H1 (cell line): ENCODE data around the gene FANCM. TPM values are rescaled to one million over a fixed set of nuclear protein-coding genes. Genes with fewer than 3 reads are reported as not detected.

Experiments
- CTCF ChIA-PET: fragments of 300-600 bp; sonication (Branson Sonifier 250); formaldehyde crosslinking; loops from one replicate; lab custom pipeline; 2021; ENCODE audit not compliant: partially characterized antibody; lab: Charles Lee
- POLR2A ChIA-PET: fragments of 300-600 bp; sonication (Branson Sonifier 250); formaldehyde crosslinking; loops from one replicate; lab custom pipeline; 2021; ENCODE audit warnings: inconsistent platforms; ENCODE audit not compliant: partially characterized antibody; lab: Charles Lee
- DNase-seq, 2 experiments: peaks; one replicate each; pipeline versions ENCODE4 v3.0.0 to v3.0.0-alpha.2; 2010 to 2022; ENCODE audit warnings: low spot score in 2 of 2, low read depth in 1 of 2, mixed read lengths in 1 of 2
- FAIRE-seq: peaks from 2 replicates; lab custom pipeline; 2011; peaks lifted over from hg19 to GRCh38; lab: Jason Lieb, UNC
- H2AFZ ChIP-seq: 2 replicates; pipeline ENCODE4 v1.8.1; 2012; ENCODE audit warnings: low read length, inconsistent platforms
- H2AK5ac ChIP-seq: 2 replicates; pipeline ENCODE4 v1.6.1; 2013; ENCODE audit warnings: low read depth, low read length
- H2BK120ac ChIP-seq: replicated peaks from 2 replicates; pipeline ENCODE3; 2013; ENCODE audit warnings: low read depth, low read length, inconsistent platforms
- H2BK12ac ChIP-seq: 2 replicates; pipeline ENCODE4 v1.6.1; 2013; ENCODE audit warnings: low read depth, low read length
- H2BK15ac ChIP-seq: 2 replicates; pipeline ENCODE4 v1.6.1; 2013; ENCODE audit warnings: low read length
- H2BK20ac ChIP-seq: 2 replicates; pipeline ENCODE4 v1.6.1; 2013; ENCODE audit warnings: low read length
- H2BK5ac ChIP-seq: 2 replicates; pipeline ENCODE4 v1.6.1; 2013; ENCODE audit warnings: low read depth, low read length
- H3K14ac ChIP-seq: 2 replicates; pipeline ENCODE4 v1.6.1; 2013; ENCODE audit warnings: inconsistent platforms; ENCODE audit not compliant: insufficient read length
- H3K18ac ChIP-seq: 2 replicates; pipeline ENCODE4 v1.6.1; 2013; ENCODE audit warnings: low read length; ENCODE audit errors: extremely low read depth
- H3K23ac ChIP-seq: 2 replicates; pipeline ENCODE4 v1.6.1; 2013; ENCODE audit warnings: inconsistent platforms; ENCODE audit not compliant: insufficient read length
- H3K23me2 ChIP-seq: 2 replicates; pipeline ENCODE4 v1.6.1; 2013; ENCODE audit warnings: low read depth, low read length
- H3K27ac ChIP-seq: 2 replicates; pipeline ENCODE4 v1.6.1; 2011; ENCODE audit warnings: low read depth, low read length, inconsistent platforms
- H3K27me3 ChIP-seq, 4 experiments: replicated peaks in 1 of 4; 1 replicate in 1 of 4; 2 replicates in 3 of 4; pipeline versions ENCODE4 v1.6.1 to v1.8.1; 2011 to 2013; ENCODE audit warnings: low read length in 3 of 4, mild to moderate bottlenecking in 3 of 4, inconsistent platforms in 2 of 4, mixed read lengths in 2 of 4, moderate library complexity in 1 of 4; ENCODE audit not compliant: control insufficient read depth in 3 of 4, insufficient read depth in 3 of 4; ENCODE audit errors: extremely low read depth in 1 of 4
- H3K36me3 ChIP-seq, 4 experiments: 2 replicates each; pipeline versions ENCODE4 v1.6.1 to v1.8.1; 2011 to 2013; ENCODE audit warnings: mild to moderate bottlenecking in 4 of 4, low read length in 3 of 4, moderate library complexity in 2 of 4, control low read depth in 1 of 4, inconsistent platforms in 1 of 4; ENCODE audit not compliant: insufficient read depth in 4 of 4, control insufficient read depth in 2 of 4
- H3K4ac ChIP-seq: replicated peaks from 2 replicates; pipeline ENCODE3; 2013; ENCODE audit warnings: low read length, low read depth, mixed read lengths, inconsistent platforms; ENCODE audit not compliant: insufficient read length
- H3K4me1 ChIP-seq, 4 experiments: replicated peaks in 1 of 4; 1 replicate in 1 of 4; 2 replicates in 3 of 4; pipeline versions ENCODE4 v1.6.1 to v1.8.1; 2011 to 2013; ENCODE audit warnings: low read length in 3 of 4, inconsistent platforms in 2 of 4, mixed read lengths in 1 of 4; ENCODE audit not compliant: insufficient read depth in 4 of 4, control insufficient read depth in 3 of 4
- H3K4me2 ChIP-seq, 2 experiments: 2 replicates each; pipeline versions ENCODE4 v1.6.1 to v1.8.1; 2011 to 2013; ENCODE audit warnings: low read depth in 2 of 2, low read length in 2 of 2, control low read depth in 1 of 2, inconsistent platforms in 1 of 2, mild to moderate bottlenecking in 1 of 2; ENCODE audit not compliant: insufficient read depth in 1 of 2
- H3K4me3 ChIP-seq, 4 experiments: fragments of 200-600, 300-600 bp in 1 of 4; sonication (generic), shearing (Covaris generic), sonication (Bioruptor Twin) in 1 of 4; 2 replicates each; pipeline versions ENCODE4 v1.5.1 to v1.8.1; 2011 to 2016; ENCODE audit warnings: low read length in 4 of 4, low read depth in 3 of 4, control low read depth in 2 of 4, inconsistent platforms in 2 of 4, mild to moderate bottlenecking in 2 of 4, mixed read lengths in 1 of 4, moderate library complexity in 1 of 4; ENCODE audit not compliant: insufficient read depth in 2 of 4; ENCODE audit errors: extremely low read depth in 1 of 4
- H3K56ac ChIP-seq: replicated peaks from 2 replicates; pipeline ENCODE3; 2013; ENCODE audit warnings: low read depth, mild to moderate bottlenecking, mixed read lengths, low read length, inconsistent platforms; ENCODE audit not compliant: insufficient read length
- H3K79me1 ChIP-seq: 2 replicates; pipeline ENCODE4 v1.6.1; 2013; ENCODE audit warnings: low read depth, low read length, control low read depth
- H3K79me2 ChIP-seq, 2 experiments: 2 replicates each; pipeline versions ENCODE4 v1.6.1 to v1.8.1; 2012 to 2013; ENCODE audit warnings: low read length in 2 of 2, mild to moderate bottlenecking in 2 of 2, inconsistent platforms in 1 of 2; ENCODE audit not compliant: insufficient read depth in 2 of 2, control insufficient read depth in 1 of 2
- H3K9ac ChIP-seq, 4 experiments: replicated peaks in 1 of 4; 1 replicate in 1 of 4; 2 replicates in 3 of 4; pipeline versions ENCODE4 v1.6.1 to v1.8.1; 2011 to 2013; ENCODE audit warnings: low read depth in 3 of 4, low read length in 3 of 4, control low read depth in 2 of 4, mild to moderate bottlenecking in 2 of 4, moderate library complexity in 2 of 4, inconsistent platforms in 1 of 4; ENCODE audit errors: extremely low read depth in 1 of 4
- H3K9me3 ChIP-seq, 2 experiments: 2 replicates each; pipeline versions ENCODE4 v1.6.1 to v1.8.1; 2012 to 2013; ENCODE audit warnings: mild to moderate bottlenecking in 2 of 2, moderate library complexity in 2 of 2, control low read depth in 1 of 2, inconsistent platforms in 1 of 2, low read depth in 1 of 2, low read length in 1 of 2, mixed read lengths in 1 of 2; ENCODE audit not compliant: insufficient read depth in 2 of 2
- H4K20me1 ChIP-seq, 2 experiments: replicated peaks in 1 of 2; 2 replicates each; pipeline versions ENCODE3 to v1.8.1; 2011 to 2013; ENCODE audit warnings: inconsistent platforms in 2 of 2, low read length in 2 of 2, mild to moderate bottlenecking in 1 of 2; ENCODE audit not compliant: insufficient read depth in 2 of 2, control insufficient read depth in 1 of 2
- H4K5ac ChIP-seq: 2 replicates; pipeline ENCODE4 v1.6.1; 2013; ENCODE audit warnings: low read length, low read depth, mixed read lengths, inconsistent platforms; ENCODE audit not compliant: insufficient read length
- H4K8ac ChIP-seq: 2 replicates; pipeline ENCODE4 v1.8.0; 2013; ENCODE audit warnings: mild to moderate bottlenecking, moderate library complexity, low read length, inconsistent platforms; ENCODE audit not compliant: insufficient read depth; ENCODE audit errors: extremely low read depth
- H4K91ac ChIP-seq: replicated peaks from 2 replicates; pipeline ENCODE3; 2013; ENCODE audit warnings: low read length, mixed read lengths, inconsistent platforms; ENCODE audit not compliant: insufficient read length
- MAFK ChIP-seq: IDR thresholded peaks from 2 replicates; pipeline ENCODE4 v1.6.1; 2012; ENCODE audit warnings: low read depth, mild to moderate bottlenecking, improper control_type of control experiment, low read length
- TEAD4 ChIP-seq: IDR thresholded peaks from 2 replicates; pipeline ENCODE4 v1.6.1; 2012; ENCODE audit warnings: low read depth, low read length, inconsistent platforms, mixed read lengths
- WGBS, 2 experiments: shearing (Covaris generic) in 1 of 2; methylation state at CpG; one replicate each; pipeline versions ENCODE4 v1.1.6 to v1.1.7; 2013 to 2015; ENCODE audit warnings: low lambda C conversion rate in 2 of 2, mixed read lengths in 2 of 2, inconsistent platforms in 1 of 2, low coverage in 1 of 2, missing lambda C conversion rate in 1 of 2; ENCODE audit not compliant: insufficient replicate concordance in 2 of 2, insufficient coverage in 1 of 2, insufficient read length in 1 of 2; ENCODE audit errors: extremely low coverage in 1 of 2, missing lambda C conversion rate in 1 of 2; 5-methylcytosine and 5-hydroxymethylcytosine counted together
- polyA plus RNA-seq, 7 experiments: library from polyadenylated mRNA; depleted of rRNA in 3 of 7; stranded (reverse) in 5 of 7; unstranded in 2 of 7; fragments of >200 nt in 5 of 7; fragments of 200-250 nt in 2 of 7; gene quantifications; 1 replicate in 5 of 7; 2 replicates in 1 of 7; 4 replicates in 1 of 7; pipeline versions ENCODE4 v1.2.1 to v1.2.3, GENCODE V29; 2011 to 2013; ENCODE audit warnings: missing spikeins in 2 of 7, mixed read lengths in 2 of 7
- total RNA-seq: library from RNA; stranded (reverse); fragmentation: NEBNext Ultra II Directional; extraction: Animal tissue kit (Norgen Biotek cat#: 25700); gene quantifications from 2 replicates; pipeline ENCODE4 v1.2.1, GENCODE V29; 2021

Gene FANCM
- total and polyA plus RNA-seq, 2 of the 8 experiments (the other 6 are each of a cell fraction or from before 2014, with no cell fraction given): 3.2 to 10.5 TPM

DNA sequence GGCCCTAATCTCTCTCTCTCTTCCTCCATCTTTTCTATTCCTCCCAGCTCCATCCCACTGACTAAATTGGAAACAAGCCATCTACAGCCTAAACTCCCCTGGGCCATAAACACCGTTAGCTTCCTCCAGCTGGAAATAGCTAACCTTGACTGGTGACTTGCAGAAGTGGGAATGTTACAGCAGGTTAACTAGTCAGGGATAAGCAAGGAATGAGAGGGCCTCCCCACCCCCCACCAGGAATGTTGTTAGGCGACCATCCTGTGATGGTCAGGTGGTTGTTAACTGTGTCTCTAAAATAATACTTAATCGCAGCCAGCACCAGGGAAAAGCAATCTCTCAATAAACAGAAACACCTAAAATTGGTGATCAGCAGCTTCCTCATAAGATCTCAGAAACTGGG is 76.5 kb downstream of the FANCM start:
- TF ChIP-seq TEAD4 (peak; percentile 61; the same call in 1 of the 2 replicates), MAFK (no peak)
- no peaks in the 10 kb centered on the region for H3K23me2 ChIP-seq
- H4K91ac ChIP-seq: no peak overlapping the region
- no peaks in the 10 kb centered on the region for H3K9me3 ChIP-seq
- 0 out of 2 replicates have a peak overlapping the region, but pooled peaks have one; percentile 19 for H3K27ac ChIP-seq
- H3K9ac ChIP-seq: no peak overlapping the region; a peak in 1 of 7 replicates
- H2BK12ac ChIP-seq: no peak overlapping the region
- no peaks in the 10 kb centered on the region for H3K79me1 ChIP-seq
- H3K18ac ChIP-seq: no peak overlapping the region
- H4K20me1 ChIP-seq: no peaks in the 10 kb centered on the region
- H2AK5ac ChIP-seq: no peak overlapping the region
- H3K36me3 ChIP-seq: peaks cover 2 to 60% (median 32%) of the 10 kb centered on the region in 4 experiments; a peak in 5 of 8 replicates
- no peak overlapping the region; a peak in 1 of 8 replicates for H3K4me3 ChIP-seq
- H3K4me1 ChIP-seq: peaks cover 0 to 7% (median 2%) of the 10 kb centered on the region in 4 experiments; a peak in 4 of 7 replicates
- no peak overlapping the region for H3K23ac ChIP-seq
- H2BK20ac ChIP-seq: no peak overlapping the region
- no peak overlapping the region for H3K4ac ChIP-seq
- no peaks in the 10 kb centered on the region for H3K79me2 ChIP-seq
- H3K14ac ChIP-seq: no peak overlapping the region
- DNase-seq (no peak), FAIRE-seq (no peak)
- H2BK120ac ChIP-seq: no peak overlapping the region
- CTCF ChIA-PET: interaction anchor here (0.8 to 1.4 kb wide), 3 partner anchors 10 to 41 kb away, joined by 3 to 4 read pairs (median 4); partner anchors contain the start of gene MIS18BP1
- no peak overlapping the region for H2AFZ ChIP-seq
- no peak overlapping the region for H2BK15ac ChIP-seq
- WGBS, 2 experiments: 90% methylated on average over 3 of the region's 3 CpGs; no CpG with 5 or more reads in 1 of the 2 experiments
- H2BK5ac ChIP-seq: peak overlapping the region; percentile 13; the same call in 1 of the 2 replicates
- POLR2A ChIA-PET: interaction anchor here (0.9 to 2.2 kb wide), 5 partner anchors 9 to 22 kb away, joined by 3 to 5 read pairs (median 3); no protein-coding TSS in a partner anchor
- no peak overlapping the region for H4K8ac ChIP-seq
- H3K4me2 ChIP-seq: 0 out of 4 replicates have a peak overlapping the region, but pooled peaks of 1 of the 2 experiments have one; percentile 28
- H4K5ac ChIP-seq: no peak overlapping the region
- peak overlapping the region; percentile 9 for H3K56ac ChIP-seq
- no peaks in the 10 kb centered on the region for H3K27me3 ChIP-seq
